BJ (cell line): Measurements from ENCODE around the gene KCNAB3. TPM values are rescaled to one million over a fixed set of nuclear protein-coding genes. Genes with fewer than 3 reads are reported as not detected.

Experiments used
- CTCF ChIA-PET: fragments of 350-600 bp; formaldehyde crosslinking; extraction: SDS; loops from one replicate; lab custom pipeline; 2021; ENCODE audit warnings: antibody characterized with exemption, inconsistent platforms; lab: Yijun Ruan, JAX
- POLR2A ChIA-PET: fragments of 300-600 bp; sonication (Branson Sonifier 250); formaldehyde crosslinking; extraction: SDS; loops from one replicate; lab custom pipeline; 2021; ENCODE audit warnings: antibody characterized with exemption; lab: Charles Lee
- DNase-seq: peaks from one replicate; pipeline ENCODE4 v3.0.0-alpha.2; 2011; ENCODE audit warnings: low read depth
- H3K27me3 ChIP-seq: 2 replicates; pipeline ENCODE4 v1.6.0; 2011; ENCODE audit warnings: low read length; ENCODE audit not compliant: control insufficient read depth, insufficient read depth
- H3K36me3 ChIP-seq: 2 replicates; pipeline ENCODE4 v1.5.1; 2011; ENCODE audit warnings: low read length; ENCODE audit not compliant: control insufficient read depth, insufficient read depth
- H3K4me3 ChIP-seq: 2 replicates; pipeline ENCODE4 v1.5.1; 2011; ENCODE audit warnings: low read depth, mild to moderate bottlenecking, control low read depth, low read length
- polyA plus RNA-seq: library from polyadenylated mRNA; depleted of rRNA; stranded (reverse); fragments of >200 nt; gene quantifications from 2 replicates; pipeline ENCODE4 v1.2.3, GENCODE V29; 2011
- TF ChIP-seq, protein P1 (sequence below): IDR thresholded peaks from 2 replicates; pipeline ENCODE4 v1.5.1; 2011; ENCODE audit warnings: low read depth, mild to moderate bottlenecking, control low read depth, inconsistent platforms, low read length, moderate library complexity; ENCODE audit not compliant: insufficient read depth

KCNAB3 gene
- polyA plus RNA-seq, 1 experiment, result 1.9 TPM

- ChIA-PET POLR2A (no interaction called here), CTCF (interaction anchor here (1.0 to 4.0 kb wide), 2 partner anchors 10 to 66 kb away, joined by 3 to 15 read pairs; no protein-coding TSS in a partner anchor)
- no peak for DNase-seq
- Histone ChIP-seq H3K27me3 (no peaks in the 10 kb centered on the region), H3K4me3 (peak overlapping the region; percentile 47), H3K36me3 (no peaks in the 10 kb centered on the region)
- TF ChIP-seq, protein P1, sequence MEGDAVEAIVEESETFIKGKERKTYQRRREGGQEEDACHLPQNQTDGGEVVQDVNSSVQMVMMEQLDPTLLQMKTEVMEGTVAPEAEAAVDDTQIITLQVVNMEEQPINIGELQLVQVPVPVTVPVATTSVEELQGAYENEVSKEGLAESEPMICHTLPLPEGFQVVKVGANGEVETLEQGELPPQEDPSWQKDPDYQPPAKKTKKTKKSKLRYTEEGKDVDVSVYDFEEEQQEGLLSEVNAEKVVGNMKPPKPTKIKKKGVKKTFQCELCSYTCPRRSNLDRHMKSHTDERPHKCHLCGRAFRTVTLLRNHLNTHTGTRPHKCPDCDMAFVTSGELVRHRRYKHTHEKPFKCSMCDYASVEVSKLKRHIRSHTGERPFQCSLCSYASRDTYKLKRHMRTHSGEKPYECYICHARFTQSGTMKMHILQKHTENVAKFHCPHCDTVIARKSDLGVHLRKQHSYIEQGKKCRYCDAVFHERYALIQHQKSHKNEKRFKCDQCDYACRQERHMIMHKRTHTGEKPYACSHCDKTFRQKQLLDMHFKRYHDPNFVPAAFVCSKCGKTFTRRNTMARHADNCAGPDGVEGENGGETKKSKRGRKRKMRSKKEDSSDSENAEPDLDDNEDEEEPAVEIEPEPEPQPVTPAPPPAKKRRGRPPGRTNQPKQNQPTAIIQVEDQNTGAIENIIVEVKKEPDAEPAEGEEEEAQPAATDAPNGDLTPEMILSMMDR, result no peak
These were observed 6.6 kb downstream of the KCNAB3 start for GRCh38 chr17:7922845-7923628.

- TF ChIP-seq, protein P1, result no peak
- CTCF ChIA-PET, result interaction anchor here (0.6 to 4.0 kb wide), 3 partner anchors 11 to 67 kb away, joined by 3 to 15 read pairs (median 3); no protein-coding TSS in a partner anchor
- Histone ChIP-seq H3K27me3 (no peaks in the 10 kb centered on the region), H3K4me3 (peak overlapping the region; percentile 47), H3K36me3 (no peaks in the 10 kb centered on the region)
- POLR2A ChIA-PET, result no interaction called here
- DNase-seq, result no peak
These were observed 7.3 kb downstream of the KCNAB3 start for GRCh38 chr17:7922269-7922844.

GRCh38 chr17:7916808-7917207 lies 12.8 kb downstream of the KCNAB3 start:
- Histone ChIP-seq H3K27me3 (no peaks in the 10 kb centered on the region), H3K4me3 (no peak overlapping the region), H3K36me3 (peaks cover 3% of the 10 kb centered on the region)
- TF ChIP-seq, protein P1, result no peak
- ChIA-PET POLR2A (interaction anchor here (0.9 to 1.2 kb wide), 2 partner anchors 34 to 60 kb away, joined by 3 read pairs; partner anchors contain the start of gene NAA38), CTCF (interaction anchor here (0.5 to 7.6 kb wide), 10 partner anchors 10 to 267 kb away, joined by 3 to 109 read pairs (median 4); partner anchors contain the start of genes CHD3 and KCNAB3)
- DNase-seq, result no peak

DNA sequence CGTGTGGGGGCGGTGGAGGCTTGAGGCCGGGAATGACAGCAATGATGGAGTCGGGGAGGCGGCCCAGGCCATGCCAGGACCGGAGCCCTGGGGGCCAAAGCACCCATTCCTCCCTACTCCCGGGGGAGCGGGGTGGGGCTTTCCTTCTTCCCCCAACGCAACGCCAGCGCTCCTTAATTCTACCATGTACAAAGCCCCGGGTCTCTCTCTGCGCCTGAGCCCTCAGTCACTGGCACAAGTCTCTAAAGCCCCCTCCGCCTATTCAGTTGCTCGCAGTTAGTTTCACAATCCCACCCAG lies 13.3 kb downstream of the KCNAB3 start:
- ChIA-PET POLR2A (interaction anchor here (0.7 to 1.2 kb wide), 4 partner anchors 17 to 1328 kb away, joined by 3 read pairs; partner anchors contain the start of gene NAA38), CTCF (interaction anchor here (0.5 to 7.6 kb wide), 22 partner anchors 10 to 267 kb away, joined by 3 to 109 read pairs (median 3); partner anchors contain the start of genes CHD3, CNTROB, KCNAB3 and NAA38)
- H3K27me3 ChIP-seq, result no peaks in the 10 kb centered on the region
- DNase-seq, result no peak
- TF ChIP-seq, protein P1, result no peak
- peaks cover 8% of the 10 kb centered on the region for H3K36me3 ChIP-seq
- peak overlapping the region; percentile 52 for H3K4me3 ChIP-seq
